HG02938 (cell line): ENCODE measurements around the gene TBC1D12.
A peak's percentile ranks its signal among the peaks of the same experiment; 100 is the strongest.
"Not testable (repeated sequence)": the region's sequence is repeated elsewhere in the genome, so short reads cannot be mapped to it uniquely, and the experiment has no call there.

Source experiments
- ATAC-seq: cut with Tn5 transposase; IDR thresholded peaks from one replicate; pipeline ENCODE4 v1.9.1; 2021; ENCODE audit warnings: mild to moderate bottlenecking, moderate library complexity; ENCODE audit not compliant: unreplicated experiment

TBC1D12 gene

GRCh38 chr10:94450782-94451181 lies 48.4 kb downstream of the TBC1D12 start:
- no peak for ATAC-seq

- ATAC-seq, result no peak
Observed at GRCh38 chr10:94451883-94452519, 49.7 kb downstream of the TBC1D12 start.

- ATAC-seq, result no peak
Observed at GRCh38 chr10:94456942-94457341, 54.6 kb downstream of the TBC1D12 start.

- ATAC-seq, result no peak
Observed at GRCh38 chr10:94459385-94459784, 57.0 kb downstream of the TBC1D12 start.

GRCh38 chr10:94461503-94461902 lies 59.2 kb downstream of the TBC1D12 start:
- ATAC-seq, result no peak

GRCh38 chr10:94462130-94462529 lies 59.8 kb downstream of the TBC1D12 start:
- ATAC-seq, result no peak

- ATAC-seq, result no peak
Observed at GRCh38 chr10:94465684-94466083, 63.3 kb downstream of the TBC1D12 start.

- ATAC-seq, result no peak
Observed at GRCh38 chr10:94481410-94481809, 79.1 kb downstream of the TBC1D12 start.

GRCh38 chr10:94483970-94484369 lies 81.6 kb downstream of the TBC1D12 start:
- ATAC-seq, result no peak

GRCh38 chr10:94485094-94485493 lies 82.8 kb downstream of the TBC1D12 start:
- no peak for ATAC-seq

GRCh38 chr10:94487575-94487974 lies 85.2 kb downstream of the TBC1D12 start:
- no peak for ATAC-seq

- no peak for ATAC-seq
Observed at GRCh38 chr10:94489107-94489506, 86.8 kb downstream of the TBC1D12 start.

- no peak for ATAC-seq
Observed at GRCh38 chr10:94489976-94490788, 87.8 kb downstream of the TBC1D12 start.

- no peak for ATAC-seq
Observed at GRCh38 chr10:94490789-94491039, 88.4 kb downstream of the TBC1D12 start.

- no peak for ATAC-seq
Observed at GRCh38 chr10:94493463-94493862, 91.1 kb downstream of the TBC1D12 start.

GRCh38 chr10:94496010-94496409 lies 93.7 kb downstream of the TBC1D12 start:
- ATAC-seq, result peak; percentile 59

GRCh38 chr10:94496646-94497045 lies 94.3 kb downstream of the TBC1D12 start:
- ATAC-seq, result no peak

- no peak for ATAC-seq
Observed at GRCh38 chr10:94500063-94500462, 97.7 kb downstream of the TBC1D12 start.

GRCh38 chr10:94521276-94522250 lies 119.2 kb downstream of the TBC1D12 start:
- ATAC-seq, result no peak

GRCh38 chr10:94524146-94524545 lies 121.8 kb downstream of the TBC1D12 start:
- ATAC-seq, result no peak

GRCh38 chr10:94524711-94525110 lies 122.4 kb downstream of the TBC1D12 start:
- ATAC-seq, result no peak

GRCh38 chr10:94531550-94531949 lies 129.2 kb downstream of the TBC1D12 start:
- ATAC-seq, result not testable (repeated sequence)
